ENCODE results near the gene ZNF25.
"Not testable (repeated sequence)": the region's sequence is repeated elsewhere in the genome, so short reads cannot be mapped to it uniquely, and the experiment has no call there.

DNA sequence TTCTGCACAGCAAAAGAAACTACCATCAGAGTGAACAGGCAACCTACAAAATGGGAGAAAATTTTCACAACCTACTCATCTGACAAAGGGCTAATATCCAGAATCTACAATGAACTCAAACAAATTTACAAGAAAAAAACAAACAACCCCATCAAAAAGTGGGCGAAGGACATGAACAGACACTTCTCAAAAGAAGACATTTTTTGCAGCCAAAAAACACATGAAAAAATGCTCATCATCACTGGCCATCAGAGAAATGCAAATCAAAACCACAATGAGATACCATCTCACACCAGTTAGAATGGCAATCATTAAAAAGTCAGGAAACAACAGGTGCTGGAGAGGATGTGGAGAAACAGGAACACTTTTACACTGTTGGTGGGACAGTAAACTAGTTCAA lies 24.0 kb upstream of the ZNF25 start:
- not testable (repeated sequence) for TF ChIP-seq POLR2A (IDR thresholded peaks at IDR 0.05; ENCODE audit: low read depth, low read length); POLR2AphosphoS5 (IDR thresholded peaks at IDR 0.05; ENCODE audit: low read depth, low read length); TAF1 (IDR thresholded peaks at IDR 0.05; ENCODE audit: low read depth, low read length); POU2F2 (IDR thresholded peaks at IDR 0.05; ENCODE audit: low read depth, low read length); SPI1 (IDR thresholded peaks at IDR 0.05; ENCODE audit: low read depth, low read length); PAX5 (IDR thresholded peaks at IDR 0.05; ENCODE audit: insufficient read depth, low read length, severe bottlenecking)

Measured in GM12891 (cell line).